GM21825 (cell line): ENCODE data around the gene CD81.

Experiments
- ATAC-seq: cut with Tn5 transposase; IDR thresholded peaks from one replicate; pipeline ENCODE4 v1.9.1; 2021; ENCODE audit warnings: mild to moderate bottlenecking, moderate library complexity; ENCODE audit not compliant: unreplicated experiment

Gene CD81

GRCh38 chr11:2400762-2401435 lies 23.8 kb downstream of the CD81 start:
- ATAC-seq = peak; percentile 1

- no peak for ATAC-seq
Observed at GRCh38 chr11:2401436-2401984, 24.4 kb downstream of the CD81 start.

DNA sequence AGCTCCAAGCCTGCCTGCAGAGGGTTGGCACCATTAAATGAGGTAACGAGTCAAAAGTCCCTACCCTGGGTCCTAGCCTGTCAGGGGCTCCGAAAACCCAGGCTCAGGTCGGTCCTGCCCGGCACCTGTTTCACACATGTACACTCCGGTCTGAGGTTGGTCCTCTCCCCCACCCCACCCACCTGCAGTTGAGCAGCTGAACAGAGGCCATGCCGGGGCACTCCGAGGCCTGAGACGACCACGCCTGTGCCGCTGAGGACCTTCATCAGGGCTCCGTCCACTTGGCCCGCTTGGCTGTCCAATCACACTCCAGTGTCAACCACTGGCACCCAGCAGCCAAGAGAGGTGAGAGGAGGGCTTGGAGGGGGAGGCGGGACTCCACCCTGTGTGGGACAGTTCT lies 25.0 kb downstream of the CD81 start:
- ATAC-seq = no peak

DNA sequence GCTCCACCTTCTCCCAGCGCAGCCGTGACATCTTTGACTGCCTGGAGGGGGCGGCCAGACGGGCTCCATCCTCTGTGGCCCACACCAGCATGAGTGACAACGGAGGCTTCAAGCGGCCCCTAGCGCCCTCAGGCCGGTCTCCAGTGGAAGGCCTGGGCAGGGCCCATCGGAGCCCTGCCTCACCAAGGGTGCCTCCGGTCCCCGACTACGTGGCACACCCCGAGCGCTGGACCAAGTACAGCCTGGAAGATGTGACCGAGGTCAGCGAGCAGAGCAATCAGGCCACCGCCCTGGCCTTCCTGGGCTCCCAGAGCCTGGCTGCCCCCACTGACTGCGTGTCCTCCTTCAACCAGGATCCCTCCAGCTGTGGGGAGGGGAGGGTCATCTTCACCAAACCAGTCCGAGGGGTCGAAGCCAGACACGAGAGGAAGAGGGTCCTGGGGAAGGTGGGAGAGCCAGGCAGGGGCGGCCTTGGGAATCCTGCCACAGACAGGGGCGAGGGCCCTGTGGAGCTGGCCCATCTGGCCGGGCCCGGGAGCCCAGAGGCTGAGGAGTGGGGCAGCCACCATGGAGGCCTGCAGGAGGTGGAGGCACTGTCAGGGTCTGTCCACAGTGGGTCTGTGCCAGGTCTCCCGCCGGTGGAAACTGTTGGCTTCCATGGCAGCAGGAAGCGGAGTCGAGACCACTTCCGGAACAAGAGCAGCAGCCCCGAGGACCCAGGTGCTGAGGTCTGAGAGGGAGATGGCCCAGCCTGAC lies 26.0 kb downstream of the CD81 start:
- ATAC-seq = no peak

- ATAC-seq = no peak
Observed at GRCh38 chr11:2404735-2405196, 27.7 kb downstream of the CD81 start.

DNA sequence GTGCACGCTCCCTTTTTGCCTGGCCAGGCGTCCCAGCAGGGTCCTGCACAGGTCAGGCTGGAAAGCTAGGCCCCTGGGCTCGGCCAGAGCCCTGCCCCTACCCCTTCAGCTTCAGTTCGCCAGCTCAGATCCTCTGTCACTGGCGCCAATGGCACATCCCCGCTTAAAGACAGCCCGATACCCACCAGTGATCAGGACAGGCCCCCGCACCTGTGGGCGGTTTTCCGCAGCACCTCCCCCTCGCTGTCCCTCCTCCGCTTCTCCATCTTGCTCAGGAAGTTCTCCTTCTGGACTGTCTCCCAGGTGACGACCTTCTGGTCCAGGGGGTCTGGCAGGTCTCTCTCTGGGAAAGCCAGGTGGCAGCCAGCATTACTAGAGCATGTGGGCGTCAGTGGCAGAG lies 29.3 kb downstream of the CD81 start:
- no peak for ATAC-seq

DNA sequence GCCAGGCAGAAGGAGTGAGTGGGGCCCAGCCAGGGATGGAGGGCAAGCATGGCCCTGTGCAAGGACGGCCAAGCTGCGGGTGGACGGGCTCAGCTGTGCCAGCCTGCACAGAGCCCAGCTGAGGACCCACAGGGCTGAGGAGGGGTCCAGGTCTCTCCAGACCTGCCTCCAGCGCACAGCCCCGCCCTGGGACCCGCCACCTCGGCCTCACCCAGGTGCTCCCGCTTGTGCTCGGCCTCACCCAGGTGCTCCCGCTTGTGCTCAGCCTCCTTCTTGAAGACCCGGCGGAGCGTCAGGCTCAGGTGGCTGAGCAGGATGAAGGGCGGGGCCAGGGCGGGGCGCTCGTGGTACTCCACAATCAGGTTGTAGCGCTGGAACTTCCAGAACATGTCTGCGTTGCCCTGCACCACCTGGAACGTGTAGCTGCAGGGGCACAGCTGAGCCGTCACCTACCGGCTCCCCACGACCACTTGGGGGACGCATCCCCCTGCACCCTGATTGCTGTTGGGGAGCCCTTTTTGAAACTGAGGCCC lies 29.8 kb downstream of the CD81 start:
- ATAC-seq = no peak

DNA sequence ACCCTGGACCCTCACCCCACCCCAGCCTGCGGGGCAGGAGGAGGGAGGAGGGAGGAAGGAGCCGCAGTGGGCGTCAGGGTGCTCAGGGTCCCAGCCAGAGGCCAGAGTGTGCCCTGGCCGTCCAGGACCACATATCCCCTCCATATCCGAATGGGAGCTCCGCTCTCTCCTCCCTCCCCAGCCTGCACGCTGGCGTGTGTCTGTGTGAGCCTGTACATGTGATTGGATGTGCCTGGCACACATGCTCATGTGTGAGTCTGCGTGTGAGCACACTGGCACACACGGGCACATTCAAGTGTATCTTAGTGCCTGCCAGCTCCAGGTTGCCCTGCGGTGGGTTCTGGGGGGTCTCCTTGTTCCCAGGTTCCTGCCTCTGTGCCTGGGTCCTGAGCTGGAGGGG lies 31.6 kb downstream of the CD81 start:
- ATAC-seq = no peak

GRCh38 chr11:2409126-2409525 lies 32.0 kb downstream of the CD81 start:
- ATAC-seq = no peak

GRCh38 chr11:2409611-2410468 lies 32.7 kb downstream of the CD81 start:
- no peak for ATAC-seq

GRCh38 chr11:2410616-2411015 lies 33.5 kb downstream of the CD81 start:
- ATAC-seq = no peak

DNA sequence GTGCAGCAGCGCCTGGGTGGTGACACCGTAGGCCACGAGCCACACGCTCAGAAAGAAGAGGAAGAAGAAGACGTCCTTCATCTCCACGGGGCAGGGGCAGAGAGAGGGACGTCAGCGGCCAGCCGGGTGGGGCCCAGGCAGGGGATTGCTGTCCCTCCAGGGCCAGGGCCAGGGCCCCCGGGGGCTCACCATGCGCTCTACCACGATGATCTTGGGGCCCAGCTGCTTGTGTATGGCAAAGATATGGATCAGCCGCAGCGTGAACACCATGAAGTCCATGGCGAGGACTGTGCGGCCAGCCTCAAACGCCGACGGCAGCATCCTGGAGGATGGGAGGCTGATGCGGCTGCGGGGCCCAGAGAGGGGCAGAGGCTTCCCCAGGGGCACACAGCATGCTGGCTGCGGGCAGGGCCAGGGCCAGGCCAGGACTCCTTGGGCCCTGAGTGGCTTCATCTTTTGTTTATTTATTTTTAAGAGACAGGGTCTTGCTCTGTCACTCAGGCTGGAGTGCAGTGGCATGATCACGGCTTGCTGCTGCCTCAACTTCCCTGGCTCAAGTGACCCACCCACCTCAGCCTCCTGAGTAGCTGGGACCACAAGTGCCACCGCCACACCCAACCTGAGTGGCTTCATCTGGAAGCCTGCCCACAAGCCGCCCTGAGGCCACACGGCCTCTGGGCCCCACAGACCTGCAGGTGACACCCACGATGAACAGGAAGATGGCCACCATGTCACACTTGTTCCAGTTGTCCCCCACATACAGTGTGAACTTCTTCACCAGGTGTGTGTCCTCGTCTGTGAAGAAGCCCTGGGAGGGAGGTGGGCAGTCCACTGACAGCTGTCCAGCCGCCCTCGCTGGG lies 34.6 kb downstream of the CD81 start:
- no peak for ATAC-seq

GRCh38 chr11:2412323-2412722 lies 35.2 kb downstream of the CD81 start:
- ATAC-seq = no peak

DNA sequence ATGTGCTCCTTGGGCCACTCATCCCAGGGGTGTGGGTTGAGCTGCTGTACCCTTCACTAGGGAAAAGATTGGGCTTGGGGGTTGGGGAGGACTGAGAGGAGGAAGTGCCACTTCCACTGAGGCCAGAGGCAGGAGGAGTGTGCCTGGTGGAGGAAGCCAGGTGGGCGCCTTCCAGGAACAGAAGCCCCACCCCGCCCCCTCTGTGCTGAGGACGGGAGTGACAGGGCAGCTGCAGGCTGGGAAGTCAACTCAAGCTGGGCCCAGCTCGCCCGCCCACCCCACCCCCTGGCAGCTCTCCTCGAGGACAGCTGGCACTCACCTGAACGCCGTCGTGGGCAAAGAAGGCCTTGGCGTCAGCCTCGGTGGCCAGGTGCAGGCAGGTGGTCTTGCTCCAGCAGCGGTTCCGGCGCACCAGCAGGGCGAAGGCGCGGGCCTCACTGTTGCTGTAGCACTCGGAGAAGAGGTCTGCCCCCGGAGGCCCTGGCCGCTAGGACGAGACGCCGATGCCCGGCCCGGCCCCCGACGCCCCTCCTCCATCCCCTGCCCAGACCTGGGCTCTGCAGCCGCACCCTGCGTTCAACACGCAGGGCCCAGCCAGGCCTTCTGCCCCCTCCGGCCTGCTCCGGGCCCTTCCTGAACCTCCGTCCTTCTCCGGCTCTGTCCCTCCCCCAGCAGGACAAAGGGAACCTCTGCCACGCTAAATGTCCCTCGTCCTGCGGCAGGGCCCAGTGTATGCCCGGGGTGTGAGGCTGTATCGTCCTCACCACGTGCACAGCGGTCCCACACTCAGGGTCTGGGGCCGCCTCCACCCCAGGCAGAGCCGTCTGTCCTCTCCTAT lies 36.9 kb downstream of the CD81 start:
- no peak for ATAC-seq

DNA sequence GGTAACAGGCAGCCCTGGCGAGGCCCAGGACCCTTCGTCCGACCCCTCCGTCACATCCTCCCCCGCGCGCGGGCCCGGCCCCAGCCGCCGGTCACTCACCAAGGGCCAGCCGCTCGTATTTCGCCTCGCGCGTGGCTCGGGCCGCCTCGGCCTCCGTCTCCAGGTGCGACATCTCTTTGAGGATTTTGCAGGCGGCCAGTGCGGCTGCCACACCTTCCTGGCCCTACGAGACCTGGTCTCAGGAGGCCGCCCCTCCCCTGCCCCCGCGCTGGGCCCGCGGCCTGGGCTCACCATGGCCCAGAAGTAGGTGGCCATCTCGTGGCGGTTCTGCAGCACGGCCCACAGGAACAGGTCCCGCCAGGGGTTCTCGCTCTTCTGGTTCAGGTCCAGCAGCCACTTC lies 37.5 kb downstream of the CD81 start:
- no peak for ATAC-seq

DNA sequence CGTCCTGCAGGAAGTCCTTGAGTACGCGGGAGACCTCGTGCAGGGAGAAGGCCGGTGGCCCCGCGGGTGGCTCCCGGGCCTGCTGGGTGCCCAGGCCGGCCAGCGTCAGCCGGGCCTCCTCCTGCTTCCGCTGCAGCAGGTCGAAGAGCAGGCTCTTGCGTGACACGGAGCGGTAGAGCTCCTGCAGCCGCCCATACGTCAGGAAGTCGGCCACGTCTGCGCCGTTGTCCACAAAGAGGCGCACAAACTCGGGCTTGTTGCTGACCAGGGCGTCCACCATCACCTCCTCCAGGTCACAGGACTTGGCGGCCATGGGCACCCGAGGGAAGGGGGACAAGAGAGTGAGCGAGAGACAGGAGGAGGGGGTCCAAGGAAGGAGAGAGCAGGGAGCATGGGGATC lies 38.1 kb downstream of the CD81 start:
- no peak for ATAC-seq

GRCh38 chr11:2415601-2416380 lies 38.7 kb downstream of the CD81 start:
- no peak for ATAC-seq

GRCh38 chr11:2416765-2417164 lies 39.7 kb downstream of the CD81 start:
- ATAC-seq = no peak
